SK-N-SH treated with all-trans-retinoic acid at 6 μM for 48 hours (cell line): ENCODE data around the gene PSMB7.

Experiments used
- ESRRG ChIP-seq: fragments of 250-450 bp; sonication (Bioruptor Pico); IDR thresholded peaks from 2 replicates; pipeline ENCODE4 v1.6.1; 2021; ENCODE audit warnings: mild to moderate bottlenecking
- RARB ChIP-seq: fragments of 250-450 bp; sonication (Bioruptor Pico); IDR thresholded peaks from 2 replicates; pipeline ENCODE4 v1.8.0; 2021; ENCODE audit warnings: mild to moderate bottlenecking, moderate library complexity
- SNAI2 ChIP-seq: fragments of 250-450 bp; sonication (Bioruptor Pico); IDR thresholded peaks from 2 replicates; pipeline ENCODE4 v1.5.0; 2020; ENCODE audit warnings: mild to moderate bottlenecking, moderate library complexity
- ZNF8 ChIP-seq: fragments of 450-650 bp; formaldehyde crosslinking; IDR thresholded peaks from 2 replicates; pipeline ENCODE4 v1.5.0; 2020; ENCODE audit warnings: mild to moderate bottlenecking, moderate library complexity
- TF ChIP-seq, protein P1 (sequence below): fragments of 250-450 bp; sonication (Bioruptor Pico); IDR thresholded peaks from 2 replicates; pipeline ENCODE4 v1.5.1; 2020; ENCODE audit warnings: low read depth, mild to moderate bottlenecking, moderate library complexity

- TF ChIP-seq, protein P1, sequence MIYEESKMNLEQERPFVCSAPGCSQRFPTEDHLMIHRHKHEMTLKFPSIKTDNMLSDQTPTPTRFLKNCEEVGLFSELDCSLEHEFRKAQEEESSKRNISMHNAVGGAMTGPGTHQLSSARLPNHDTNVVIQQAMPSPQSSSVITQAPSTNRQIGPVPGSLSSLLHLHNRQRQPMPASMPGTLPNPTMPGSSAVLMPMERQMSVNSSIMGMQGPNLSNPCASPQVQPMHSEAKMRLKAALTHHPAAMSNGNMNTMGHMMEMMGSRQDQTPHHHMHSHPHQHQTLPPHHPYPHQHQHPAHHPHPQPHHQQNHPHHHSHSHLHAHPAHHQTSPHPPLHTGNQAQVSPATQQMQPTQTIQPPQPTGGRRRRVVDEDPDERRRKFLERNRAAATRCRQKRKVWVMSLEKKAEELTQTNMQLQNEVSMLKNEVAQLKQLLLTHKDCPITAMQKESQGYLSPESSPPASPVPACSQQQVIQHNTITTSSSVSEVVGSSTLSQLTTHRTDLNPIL, result no peak
- TF ChIP-seq ZNF8 (no peak), ESRRG (no peak), SNAI2 (CRISPR knock-in tag) (no peak), RARB (CRISPR knock-in tag) (no peak)
Observed at GRCh38 chr9:124331580-124331979, 83.7 kb downstream of the PSMB7 start.
